Measurements from ENCODE around the gene ZNF76.

Gene ZNF76

DNA sequence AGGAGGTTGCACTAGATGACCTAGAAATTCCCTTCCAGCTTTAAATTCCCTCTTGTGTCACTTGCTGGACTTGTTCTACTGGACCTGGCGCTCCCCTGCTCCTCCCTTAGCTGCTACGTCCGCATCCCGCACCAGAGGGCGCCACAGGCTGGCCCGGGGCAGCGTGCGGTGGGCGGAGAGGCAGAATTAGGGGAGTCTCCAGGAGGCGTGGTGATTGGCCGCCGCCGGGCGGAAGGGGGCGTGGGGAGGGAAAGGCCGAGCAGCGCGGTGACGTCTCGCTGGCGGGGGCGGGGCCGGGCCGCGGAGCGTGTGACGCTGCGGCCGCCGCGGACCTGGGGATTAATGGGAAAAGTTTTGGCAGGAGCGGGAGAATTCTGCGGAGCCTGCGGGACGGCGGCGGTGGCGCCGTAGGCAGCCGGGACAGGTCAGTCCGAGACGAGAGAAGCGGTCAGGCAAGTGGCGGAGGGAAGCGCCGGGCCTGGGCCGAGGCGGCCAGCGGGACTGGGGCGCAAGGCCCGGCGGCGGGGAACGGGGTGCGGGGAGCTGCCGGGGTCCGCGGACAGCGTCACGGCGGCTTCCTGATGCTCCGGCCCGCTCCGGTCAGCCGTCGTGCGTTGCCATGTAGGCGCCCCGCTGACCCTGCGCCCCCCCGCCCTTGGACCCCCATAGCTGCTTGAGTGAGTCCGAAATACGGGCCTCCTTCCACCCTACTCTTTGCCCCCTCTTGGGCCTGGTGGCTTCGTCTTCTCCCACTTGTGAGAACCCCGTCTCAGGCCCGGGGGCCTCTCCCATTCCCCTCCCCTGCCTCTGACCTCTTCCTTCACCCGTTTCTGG lies 82.9 kb downstream of the ZNF76 start, which contains the start of gene PPARD:
PPARD (plus strand) TSS at position 301 of the 834 bp plus-strand sequence. CDS start 68,530 bp downstream, outside the sequence.
- Mint-ChIP-seq H3K4me1 (ENCODE audit: low read depth) (peaks cover 48% of the 10 kb centered on the region), H3K27me3 (no peaks in the 10 kb centered on the region), H3K9me3 (ENCODE audit: low read depth) (no peaks in the 10 kb centered on the region), H3K36me3 (no peaks in the 10 kb centered on the region), H3K27ac (peak within 1 kb of the TSS; percentile 81), H3K4me3 (peak within 1 kb of the TSS; percentile 95)

DNA sequence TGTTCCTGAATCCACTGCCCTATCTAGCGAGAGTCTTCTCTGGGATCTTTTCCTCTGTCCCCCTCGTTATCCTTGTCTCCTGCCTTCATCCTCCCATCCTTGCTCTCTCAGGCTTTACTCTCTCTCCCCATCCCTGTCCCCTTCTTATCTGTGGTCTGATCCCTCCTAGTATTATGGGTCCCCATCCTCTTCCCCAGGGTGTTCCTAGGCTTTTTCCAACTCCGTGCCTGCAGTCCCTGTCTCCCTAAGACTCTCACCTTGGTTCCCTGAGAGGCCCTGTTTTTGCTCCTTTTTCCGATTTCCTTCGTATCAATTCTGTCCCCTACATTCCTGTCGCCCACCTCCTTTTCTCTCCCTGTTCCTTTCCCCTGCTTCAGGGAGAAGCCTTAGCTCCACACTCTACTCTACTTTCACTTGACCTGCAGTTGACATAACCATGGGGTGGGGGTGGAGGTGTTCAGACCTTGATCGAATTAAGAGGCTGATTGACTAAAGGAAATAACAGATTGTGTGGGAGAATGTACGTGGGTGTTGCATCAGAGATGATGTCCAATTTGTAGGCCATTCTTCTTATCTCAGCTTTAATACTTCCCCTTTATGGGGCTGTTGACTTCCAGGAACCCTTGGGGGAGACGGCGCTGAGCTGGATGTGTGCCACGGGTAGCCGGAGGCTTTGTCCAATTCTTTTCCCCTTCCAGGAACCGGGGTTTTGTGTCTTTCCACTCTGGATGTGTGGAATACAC lies 83.7 kb downstream of the ZNF76 start:
- Mint-ChIP-seq H3K4me3 (peak overlapping the region; percentile 95), H3K9me3 (ENCODE audit: low read depth) (no peaks in the 10 kb centered on the region), H3K27me3 (no peaks in the 10 kb centered on the region), H3K27ac (peak overlapping the region; percentile 79), H3K36me3 (no peaks in the 10 kb centered on the region), H3K4me1 (ENCODE audit: low read depth) (peaks cover 51% of the 10 kb centered on the region)

DNA sequence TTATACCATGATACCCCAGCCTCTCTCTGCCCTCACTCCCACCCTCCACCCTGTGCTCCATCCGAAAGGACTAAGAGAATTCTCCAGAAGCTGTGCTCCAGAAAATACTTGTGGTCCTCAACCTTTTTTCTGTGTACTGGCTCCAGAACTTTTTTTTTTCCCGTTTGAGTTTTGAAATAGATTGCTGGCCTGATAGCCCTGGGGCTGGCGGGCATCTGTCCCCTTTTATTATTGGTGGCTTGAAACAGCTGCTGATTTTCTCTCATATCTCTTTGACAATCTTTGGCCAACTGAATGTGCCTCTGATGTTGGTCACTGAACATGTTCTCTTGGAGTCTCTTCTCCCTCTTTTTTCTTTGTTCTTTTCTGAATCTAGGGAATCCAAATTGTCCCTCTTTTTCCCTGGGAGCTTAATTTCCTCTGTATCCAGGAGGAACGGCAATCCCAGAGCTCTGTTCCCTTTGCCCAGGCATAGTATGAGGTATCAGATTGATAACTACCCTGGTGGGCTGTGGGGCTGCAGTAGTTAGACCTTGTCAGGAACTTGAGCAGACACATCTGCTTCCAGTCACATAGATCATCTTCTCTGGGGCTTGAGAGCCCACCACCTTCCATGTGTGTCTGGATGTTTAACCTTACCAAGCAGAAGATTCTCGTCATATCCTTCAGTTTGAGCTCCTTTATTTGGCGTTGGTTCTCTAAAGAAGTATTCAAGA lies 84.5 kb downstream of the ZNF76 start:
- H3K36me3 Mint-ChIP-seq, result no peaks in the 10 kb centered on the region
- H3K27ac Mint-ChIP-seq, result peak overlapping the region; percentile 79
- peaks cover 57% of the 10 kb centered on the region for H3K4me1 Mint-ChIP-seq (ENCODE audit: low read depth)
- no peaks in the 10 kb centered on the region for H3K27me3 Mint-ChIP-seq
- no peaks in the 10 kb centered on the region for H3K9me3 Mint-ChIP-seq (ENCODE audit: low read depth)
- H3K4me3 Mint-ChIP-seq, result peak overlapping the region; percentile 95
